Measurements from ENCODE around the gene DDIAS.

GRCh38 chr11:82942376-82942775 lies 40.8 kb downstream of the DDIAS start:
- TF ChIP-seq CTCF (IDR thresholded peaks at IDR 0.05 in 4 of 5, conservative IDR thresholded peaks at IDR 0.05 in 1 of 5) (no peak), POLR2A (IDR thresholded peaks at IDR 0.05) (no peak)

All from gastrocnemius medialis (tissue), 4 donors.